GM21737 (cell line): Measurements from ENCODE around the gene CARD16.
A peak's percentile ranks its signal among the peaks of the same experiment; 100 is the strongest.
"Not testable (repeated sequence)": the region's sequence is repeated elsewhere in the genome, so short reads cannot be mapped to it uniquely, and the experiment has no call there.

Experiments
- ATAC-seq: cut with Tn5 transposase; IDR thresholded peaks from one replicate; pipeline ENCODE4 v1.9.1; 2021; ENCODE audit warnings: mild to moderate bottlenecking, moderate library complexity; ENCODE audit not compliant: unreplicated experiment

The CARD16 gene

GRCh38 chr11:105051559-105051958 is 6.4 kb upstream of the CARD16 start:
- ATAC-seq, result no peak

GRCh38 chr11:105049481-105049880 is 4.3 kb upstream of the CARD16 start:
- no peak for ATAC-seq

DNA sequence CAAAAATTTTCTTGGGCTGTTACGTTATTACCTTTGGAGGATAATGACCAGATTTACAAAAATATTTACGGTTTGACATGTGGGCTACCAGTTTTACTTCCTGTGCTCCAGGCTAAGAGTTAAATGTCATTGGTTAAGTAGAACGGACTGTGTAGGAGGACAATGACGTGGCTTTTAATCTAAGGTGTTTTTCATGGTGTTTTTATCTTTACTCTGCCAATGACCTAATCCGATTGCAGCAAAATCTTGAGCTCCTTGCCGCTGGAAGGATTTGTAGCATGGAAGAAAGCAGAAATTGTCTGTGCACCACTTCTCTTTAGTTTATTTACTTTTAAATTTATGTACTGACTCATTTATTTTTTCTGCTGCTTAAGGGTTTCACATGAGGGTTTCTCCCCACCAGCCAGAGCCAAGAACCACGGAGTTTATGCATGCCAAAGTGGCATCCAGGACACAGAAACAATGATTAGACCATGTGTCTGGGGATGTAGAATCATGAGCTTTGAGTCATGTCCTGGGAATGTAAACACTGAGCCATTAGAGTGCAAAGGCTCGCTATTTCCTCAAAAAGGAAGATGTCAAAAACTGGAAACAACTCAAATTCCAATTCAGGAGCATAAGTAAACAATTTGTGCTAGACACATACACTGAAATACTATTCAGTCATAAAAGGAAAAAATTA is 1.9 kb upstream of the CARD16 start:
- ATAC-seq, result no peak

- ATAC-seq, result no peak
Observed at GRCh38 chr11:105045676-105046296, 651 bp upstream of the CARD16 start.

DNA sequence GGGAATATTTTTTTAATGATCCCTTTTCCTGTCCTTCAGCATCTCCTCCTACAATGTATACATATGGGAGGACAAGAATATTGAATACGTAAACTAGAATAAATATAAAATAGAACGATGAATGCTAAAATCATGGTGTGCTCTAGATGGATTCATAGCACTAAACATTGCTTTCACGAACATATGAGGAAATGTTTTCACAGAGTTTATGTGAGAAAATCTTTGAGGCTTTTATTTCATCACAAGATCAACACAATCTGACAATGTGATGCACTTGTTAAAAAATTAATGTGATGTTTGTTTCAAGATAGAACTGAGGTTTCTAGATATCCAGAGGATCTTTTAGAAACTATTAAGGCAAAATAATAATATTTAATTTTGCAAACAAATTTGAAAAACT is 3.0 kb downstream of the CARD16 start:
- ATAC-seq, result no peak

DNA sequence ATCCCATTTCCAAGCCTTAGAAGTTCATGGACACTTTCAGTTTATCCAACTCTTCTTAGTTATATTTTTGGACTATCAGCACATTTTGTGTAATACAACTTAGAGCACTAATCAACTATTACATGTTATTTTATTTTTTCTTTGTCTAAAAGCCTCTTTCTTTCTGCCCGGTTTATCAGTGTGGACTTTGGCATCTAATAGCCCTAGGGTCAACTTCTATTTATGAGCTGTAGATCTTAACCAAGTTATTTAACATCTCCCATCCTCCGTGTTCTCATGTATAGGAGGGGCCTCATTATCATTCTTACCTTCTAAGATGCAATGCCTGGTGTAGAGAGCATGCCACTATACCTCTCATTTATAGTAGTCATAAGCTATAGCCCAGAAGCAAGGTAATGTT is 4.4 kb downstream of the CARD16 start:
- ATAC-seq, result no peak

DNA sequence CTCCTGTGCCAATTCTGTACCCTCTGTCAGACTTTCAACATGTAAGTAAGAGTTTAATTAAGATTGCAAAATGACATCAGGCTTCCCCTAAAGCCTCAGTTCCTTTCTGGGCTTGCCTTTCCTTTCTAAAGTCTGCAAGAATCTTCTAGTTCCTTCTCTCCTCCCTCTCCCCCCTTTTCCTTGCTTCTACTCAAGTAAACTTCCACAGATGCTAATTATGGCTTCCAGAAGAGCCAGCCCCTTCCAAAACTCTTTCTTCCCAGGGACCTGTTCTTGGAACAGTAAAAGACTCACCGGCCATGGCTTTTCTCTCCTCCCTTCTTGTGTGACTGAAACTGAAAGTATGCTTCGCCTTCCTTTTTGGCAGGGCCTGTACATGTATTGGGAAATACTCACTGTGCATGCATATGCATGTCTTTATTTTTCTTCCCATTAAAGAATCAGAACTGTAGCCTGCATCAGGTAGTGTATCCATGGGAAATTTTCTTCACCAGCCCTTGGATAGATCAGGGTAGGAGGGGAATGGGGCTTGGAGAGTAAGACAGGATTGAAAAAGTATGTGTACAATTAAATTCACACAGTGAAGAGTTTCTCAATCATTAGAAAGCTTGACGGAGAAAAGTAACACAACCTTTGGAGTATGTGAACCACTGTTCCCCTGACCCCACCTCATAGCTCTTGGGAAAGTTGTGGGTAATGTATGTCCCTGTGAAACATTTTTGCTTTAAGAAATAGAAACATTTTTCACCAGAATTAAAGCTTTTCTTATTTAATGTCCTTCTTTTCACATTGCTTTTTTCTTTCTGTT is 10.1 kb downstream of the CARD16 start, which contains the start of gene CASP1:
CASP1 (minus strand) TSS at position 332 of the 808 bp plus-strand sequence; CDS start at position 301, 31 bp downstream.
- ATAC-seq, result peak; percentile 95

DNA sequence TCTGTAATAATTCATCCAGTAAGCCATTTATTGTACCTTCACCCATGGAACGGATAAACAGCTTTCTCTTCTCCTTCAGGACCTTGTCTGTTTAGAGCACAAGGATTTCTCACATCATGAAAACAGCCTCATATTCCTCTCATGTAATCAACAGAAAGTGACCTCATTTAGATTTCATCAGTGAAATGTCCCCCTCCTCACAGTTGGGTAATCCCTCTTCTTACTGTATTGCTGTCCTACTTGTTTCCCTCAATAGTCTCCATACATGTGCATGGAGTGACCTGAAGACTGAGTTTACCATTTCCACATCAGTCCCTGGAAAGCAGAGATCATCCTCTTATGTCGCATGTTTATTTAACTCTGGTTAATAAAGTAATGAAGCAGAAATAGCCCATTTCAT is 10.7 kb downstream of the CARD16 start:
- ATAC-seq, result not testable (repeated sequence)

DNA sequence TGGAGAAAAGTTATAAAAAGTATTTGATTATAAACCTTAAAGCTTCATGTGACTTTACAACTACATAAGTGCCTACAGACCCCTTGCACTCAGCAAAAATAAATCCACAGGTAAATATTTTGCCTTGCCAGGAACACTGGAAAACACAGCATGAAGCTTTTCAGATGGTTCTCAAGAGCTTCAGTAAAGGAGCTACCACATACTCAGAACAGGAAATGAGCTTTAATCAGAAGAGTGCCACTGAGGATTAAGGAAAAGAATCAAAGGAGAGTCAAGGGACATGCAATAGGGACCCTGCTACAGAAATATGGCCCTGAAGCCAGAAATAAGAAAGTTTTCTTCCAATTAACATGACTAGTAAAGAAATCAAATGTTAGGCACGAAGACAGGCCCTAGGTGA is 11.4 kb downstream of the CARD16 start:
- no peak for ATAC-seq

- ATAC-seq, result no peak
Observed at GRCh38 chr11:105033343-105033742, 11.8 kb downstream of the CARD16 start.

GRCh38 chr11:105032495-105032894 is 12.6 kb downstream of the CARD16 start:
- ATAC-seq, result no peak

DNA sequence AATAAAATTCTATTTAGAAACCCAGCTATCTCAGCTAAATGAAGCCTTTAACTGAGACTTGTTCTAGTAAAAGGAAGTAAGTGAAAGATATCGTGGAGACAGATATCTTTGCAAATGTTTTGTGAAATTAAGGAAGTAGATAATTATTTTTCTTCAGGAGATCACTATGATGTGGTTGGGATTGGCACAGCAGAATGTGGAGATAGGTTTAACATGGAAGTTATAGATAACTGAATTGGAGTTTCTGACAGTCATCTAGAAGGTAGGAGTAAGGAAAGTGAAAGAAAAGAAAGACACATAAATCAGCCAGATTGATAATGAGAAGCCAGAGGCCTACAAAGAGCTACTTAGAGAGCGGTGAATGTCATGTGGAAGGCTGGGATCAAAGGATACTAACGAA is 17.5 kb downstream of the CARD16 start:
- ATAC-seq, result no peak

DNA sequence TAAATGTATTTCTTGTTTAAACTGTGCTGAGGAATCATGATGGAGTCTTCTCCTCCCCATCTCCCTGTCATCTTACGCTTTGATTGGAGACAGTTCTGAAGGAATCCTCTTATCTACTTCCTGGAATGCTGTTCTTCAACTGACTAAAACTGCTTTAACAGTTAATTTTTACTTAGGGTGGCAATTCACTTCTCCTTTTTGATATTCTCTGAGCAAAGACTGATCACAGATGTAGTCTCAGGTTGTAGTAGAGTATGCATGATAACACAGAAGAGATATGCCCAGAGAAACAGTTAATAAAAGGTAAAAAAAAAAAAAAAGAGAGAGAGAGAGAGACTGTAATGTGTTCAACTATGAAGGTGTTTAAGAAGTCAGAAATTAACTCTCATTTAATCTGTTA is 20.7 kb downstream of the CARD16 start:
- ATAC-seq, result no peak

DNA sequence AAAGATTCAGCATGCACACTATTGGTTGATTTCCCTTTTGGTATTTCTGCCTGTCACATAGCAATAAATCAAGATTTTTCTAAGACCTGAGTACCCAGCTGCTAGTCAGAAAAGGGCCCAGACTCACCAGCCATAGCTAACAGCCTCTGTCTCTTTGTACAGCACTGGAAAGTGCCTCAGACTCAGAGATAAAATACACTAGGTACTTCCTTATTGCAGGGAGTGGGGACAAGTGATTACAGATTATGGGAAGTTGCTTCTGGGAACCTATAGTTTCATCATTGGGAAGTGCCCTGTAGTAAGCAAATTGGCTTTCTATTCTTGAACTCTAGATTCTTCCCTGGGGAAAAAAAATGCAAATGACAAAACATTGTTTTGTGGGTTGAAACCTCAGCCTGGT is 22.1 kb downstream of the CARD16 start, which contains the start of gene CASP5:
CASP5 (minus strand) TSS at position 166 of the 400 bp plus-strand sequence; CDS start at position 134, 32 bp downstream.
- ATAC-seq, result no peak

DNA sequence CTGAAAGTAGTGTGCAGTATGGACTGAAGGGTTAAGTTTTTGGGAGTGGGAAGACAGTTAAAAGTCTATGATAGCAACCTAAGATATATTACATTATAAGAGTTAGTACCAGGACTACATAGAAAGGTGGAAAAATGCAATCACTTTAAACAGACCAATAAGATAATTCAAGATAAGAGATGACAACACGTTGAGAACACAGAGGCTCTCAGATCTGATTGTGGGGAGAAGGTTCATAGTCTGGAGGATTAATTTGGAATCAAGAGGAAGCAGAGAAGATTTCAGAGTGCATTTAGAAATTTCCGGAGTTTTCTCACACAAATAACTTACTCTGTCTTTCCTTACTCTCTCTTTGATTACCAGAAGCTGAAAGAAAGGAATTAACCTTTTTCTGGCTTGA is 22.6 kb downstream of the CARD16 start:
- no peak for ATAC-seq

GRCh38 chr11:105007463-105007862 is 37.7 kb downstream of the CARD16 start:
- no peak for ATAC-seq

- no peak for ATAC-seq
Observed at GRCh38 chr11:105005451-105005845, 39.7 kb downstream of the CARD16 start.

DNA sequence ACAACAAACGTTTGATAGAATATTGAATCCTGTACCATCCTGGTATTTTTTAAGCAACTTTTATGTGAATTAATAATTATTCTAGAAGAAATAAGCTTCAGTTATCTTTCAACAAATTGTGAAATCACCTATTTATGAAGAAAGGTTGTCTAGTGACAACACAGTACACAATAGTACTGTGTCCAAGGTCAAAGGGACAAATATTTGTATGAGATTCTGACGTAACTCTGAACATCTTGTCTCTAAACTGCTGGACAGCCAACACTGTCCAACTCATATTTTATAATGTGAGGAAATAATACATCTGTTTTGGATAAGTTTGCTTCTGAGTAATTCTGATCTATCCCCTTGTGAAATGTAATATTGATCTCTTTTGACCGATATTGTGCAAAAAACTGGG is 41.1 kb downstream of the CARD16 start:
- ATAC-seq, result no peak

- ATAC-seq, result no peak
Observed at GRCh38 chr11:105003151-105003550, 42.0 kb downstream of the CARD16 start.

GRCh38 chr11:105000797-105001196 is 44.3 kb downstream of the CARD16 start:
- ATAC-seq, result no peak

DNA sequence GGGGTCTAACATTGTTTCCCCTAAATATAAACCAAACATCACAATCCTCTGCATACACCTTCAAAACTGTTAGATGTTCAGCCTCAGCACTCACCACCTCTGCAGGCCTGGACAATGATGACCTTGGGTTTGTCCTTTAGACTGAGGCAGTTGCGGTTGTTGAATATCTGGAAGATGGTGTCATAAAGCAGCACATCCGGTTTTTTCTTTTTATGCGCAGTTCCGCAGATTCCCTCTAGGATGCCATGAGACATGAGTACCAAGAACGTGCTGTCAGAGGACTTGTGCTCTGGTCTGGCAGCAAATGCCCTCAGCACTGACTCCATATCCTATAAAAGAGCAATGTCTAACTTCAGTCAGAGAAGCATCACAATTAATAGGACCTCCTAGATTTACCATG is 45.0 kb downstream of the CARD16 start:
- no peak for ATAC-seq

- ATAC-seq, result no peak
Observed at GRCh38 chr11:104999721-105000120, 45.4 kb downstream of the CARD16 start.
